Caco-2 (cell line): ENCODE data around the gene CAB39L. TPM values are rescaled to one million over a fixed set of nuclear protein-coding genes. Genes with fewer than 3 reads are reported as not detected.

Source experiments
- BruUV-seq: library from RNA; stranded (reverse); fragments of 400-500 nt; replicated peaks from 2 replicates; lab custom pipeline; 2021; lab: Mats Ljungman, UMichigan
- CTCF ChIA-PET: fragments of 300-600 bp; sonication (Branson Sonifier 250); formaldehyde crosslinking; loops from one replicate; lab custom pipeline; 2022; ENCODE audit warnings: antibody characterized with exemption; lab: Charles Lee
- POLR2A ChIA-PET: fragments of 300-600 bp; sonication (Branson Sonifier 250); formaldehyde crosslinking; loops from one replicate; lab custom pipeline; 2022; ENCODE audit warnings: antibody characterized with exemption; lab: Charles Lee
- DNase-seq, 2 experiments: peaks; one replicate each; pipeline versions ENCODE4 v3.0.0 to v3.0.0-alpha.2; 2020 to 2022
- H3K27me3 ChIP-seq: replicated peaks from 2 replicates; pipeline ENCODE4 v1.6.0; 2011; ENCODE audit warnings: low read length; ENCODE audit not compliant: control insufficient read depth, insufficient read depth
- H3K36me3 ChIP-seq: 2 replicates; pipeline ENCODE4 v1.5.1; 2011; ENCODE audit warnings: low read length; ENCODE audit not compliant: control insufficient read depth, insufficient read depth
- H3K4me1 ChIP-seq: fragments of 250-450 bp; sonication (Bioruptor Pico); 2 replicates; pipeline ENCODE4 v1.5.1; 2020; ENCODE audit warnings: mild to moderate bottlenecking
- H3K4me3 ChIP-seq: 2 replicates; pipeline ENCODE4 v1.5.1; 2011; ENCODE audit warnings: low read depth, mild to moderate bottlenecking, control low read depth, low read length
- H3K9me3 ChIP-seq: fragments of 250-450 bp; sonication (Bioruptor Pico); 2 replicates; pipeline ENCODE4 v1.5.1; 2020; ENCODE audit warnings: mild to moderate bottlenecking, moderate library complexity
- H3K27ac Mint-ChIP-seq: one replicate; pipeline ENCODE4 v1.8.0; 2022; ENCODE audit warnings: mixed read lengths; ENCODE audit not compliant: unreplicated experiment
- H3K27me3 Mint-ChIP-seq: one replicate; pipeline ENCODE4 v1.8.0; 2022; ENCODE audit warnings: mixed read lengths; ENCODE audit not compliant: insufficient read depth, unreplicated experiment
- H3K36me3 Mint-ChIP-seq: one replicate; pipeline ENCODE4 v1.8.0; 2022; ENCODE audit warnings: mild to moderate bottlenecking, mixed read lengths; ENCODE audit not compliant: insufficient read depth, unreplicated experiment
- H3K4me1 Mint-ChIP-seq: one replicate; pipeline ENCODE4 v1.8.0; 2022; ENCODE audit warnings: low read depth, mixed read lengths; ENCODE audit not compliant: unreplicated experiment
- H3K4me3 Mint-ChIP-seq: one replicate; pipeline ENCODE4 v1.8.0; 2022; ENCODE audit warnings: mild to moderate bottlenecking, moderate library complexity, mixed read lengths; ENCODE audit not compliant: unreplicated experiment
- H3K9me3 Mint-ChIP-seq: one replicate; pipeline ENCODE4 v1.8.0; 2022; ENCODE audit warnings: mixed read lengths; ENCODE audit not compliant: unreplicated experiment
- CTCF ChIP-seq, 2 experiments: fragments of 200-600 bp in 1 of 2; IDR thresholded peaks; 1 replicate in 1 of 2; 2 replicates in 1 of 2; pipeline versions ENCODE4 v1.5.1 to v1.8.0; 2011 to 2022; ENCODE audit warnings: antibody characterized with exemption in 1 of 2, control low read depth in 1 of 2, inconsistent platforms in 1 of 2, low read depth in 1 of 2, low read length in 1 of 2, mild to moderate bottlenecking in 1 of 2, moderate library complexity in 1 of 2; ENCODE audit not compliant: insufficient read depth in 1 of 2, severe bottlenecking in 1 of 2, unreplicated experiment in 1 of 2
- intact Hi-C: fragments of 100-400 bp; cut with micrococcal nuclease; formaldehyde crosslinking; loops from one replicate; pipeline ENCODE4 v1.10.0; 2022; ENCODE audit not compliant: unreplicated experiment
- total RNA-seq: library from RNA; stranded (reverse); gene quantifications from 2 replicates; pipeline ENCODE4 v1.2.3, GENCODE V29; 2022

Gene CAB39L
- total RNA-seq, 1 experiment from 2014 or later = 40.6 TPM

- Mint-ChIP-seq H3K9me3 (no peaks in the 10 kb centered on the region), H3K4me3 (no peak overlapping the region), H3K4me1 (peaks cover 6% of the 10 kb centered on the region), H3K27me3 (no peaks in the 10 kb centered on the region), H3K27ac (no peak overlapping the region), H3K36me3 (peaks cover 48% of the 10 kb centered on the region)
- no peaks in the 10 kb centered on the region for H3K9me3 ChIP-seq
- ChIA-PET CTCF (no interaction called here), POLR2A (no interaction called here)
- BruUV-seq = no TSS peak
- no peak overlapping the region for H3K4me3 ChIP-seq
- intact Hi-C loops = no loop called here
- no peak for TF ChIP-seq CTCF (IDR thresholded peaks at IDR 0.05; ENCODE audit: insufficient read depth in 1 of 2, low read depth in 1 of 2, low read length in 1 of 2, severe bottlenecking in 1 of 2, unreplicated experiment in 1 of 2)
- H3K4me1 ChIP-seq = no peaks in the 10 kb centered on the region
- H3K36me3 ChIP-seq = no peaks in the 10 kb centered on the region; the same call in 1 of the 2 replicates
- no peak for DNase-seq
- no peaks in the 10 kb centered on the region for H3K27me3 ChIP-seq
These were observed 122.9 kb downstream of the CAB39L start for GRCh38 chr13:49320975-49321374.

GRCh38 chr13:49319951-49320350 lies 123.9 kb downstream of the CAB39L start:
- POLR2A ChIA-PET = no interaction called here
- Mint-ChIP-seq H3K4me3 (no peak overlapping the region), H3K4me1 (peaks cover 16% of the 10 kb centered on the region), H3K27me3 (no peaks in the 10 kb centered on the region), H3K27ac (no peak overlapping the region), H3K36me3 (peaks cover 44% of the 10 kb centered on the region), H3K9me3 (no peaks in the 10 kb centered on the region)
- H3K9me3 ChIP-seq = no peaks in the 10 kb centered on the region
- no peaks in the 10 kb centered on the region for H3K27me3 ChIP-seq
- no peaks in the 10 kb centered on the region; the same call in 1 of the 2 replicates for H3K36me3 ChIP-seq
- no peak overlapping the region for H3K4me3 ChIP-seq
- H3K4me1 ChIP-seq = peaks cover 6% of the 10 kb centered on the region
- CTCF ChIA-PET = no interaction called here
- TF ChIP-seq CTCF (IDR thresholded peaks at IDR 0.05; ENCODE audit: insufficient read depth in 1 of 2, low read depth in 1 of 2, low read length in 1 of 2, severe bottlenecking in 1 of 2, unreplicated experiment in 1 of 2) = no peak
- intact Hi-C loops = no loop called here
- DNase-seq = no peak
- no TSS peak for BruUV-seq

- no peaks in the 10 kb centered on the region for H3K27me3 ChIP-seq
- TF ChIP-seq CTCF (IDR thresholded peaks at IDR 0.05; ENCODE audit: insufficient read depth in 1 of 2, low read depth in 1 of 2, low read length in 1 of 2, severe bottlenecking in 1 of 2, unreplicated experiment in 1 of 2) = no peak
- Mint-ChIP-seq H3K27me3 (no peaks in the 10 kb centered on the region), H3K36me3 (peaks cover 44% of the 10 kb centered on the region), H3K27ac (no peak overlapping the region), H3K9me3 (no peaks in the 10 kb centered on the region), H3K4me3 (no peak overlapping the region), H3K4me1 (peaks cover 16% of the 10 kb centered on the region)
- CTCF ChIA-PET = no interaction called here
- no peak overlapping the region for H3K4me3 ChIP-seq
- no peaks in the 10 kb centered on the region; the same call in 1 of the 2 replicates for H3K36me3 ChIP-seq
- POLR2A ChIA-PET = no interaction called here
- peaks cover 10% of the 10 kb centered on the region for H3K4me1 ChIP-seq
- intact Hi-C loops = no loop called here
- no peak for DNase-seq
- no TSS peak for BruUV-seq
- H3K9me3 ChIP-seq = no peaks in the 10 kb centered on the region
These were observed 124.3 kb downstream of the CAB39L start for GRCh38 chr13:49319551-49319950.
